HG03097 (cell line): Measurements from ENCODE around the gene IFRD2.
"Not testable (repeated sequence)": the region's sequence is repeated elsewhere in the genome, so short reads cannot be mapped to it uniquely, and the experiment has no call there.

Experiments
- ATAC-seq: cut with Tn5 transposase; IDR thresholded peaks from one replicate; pipeline ENCODE4 v1.9.1; 2021; ENCODE audit not compliant: unreplicated experiment, low FRiP score

IFRD2 gene

GRCh38 chr3:50288387-50289007, 3.7 kb downstream of the IFRD2 start:
- ATAC-seq: no peak

GRCh38 chr3:50287262-50287661, 5.0 kb downstream of the IFRD2 start:
- ATAC-seq: no peak

GRCh38 chr3:50286322-50287227, 5.7 kb downstream of the IFRD2 start:
- no peak for ATAC-seq

- not testable (repeated sequence) for ATAC-seq
Measured at GRCh38 chr3:50284121-50284520, 8.1 kb downstream of the IFRD2 start.

- ATAC-seq: no peak
Measured at GRCh38 chr3:50279255-50280016, 12.8 kb downstream of the IFRD2 start.

GRCh38 chr3:50278880-50279224, 13.4 kb downstream of the IFRD2 start, which contains the start of gene LSMEM2:
Gene LSMEM2, plus strand, starts transcription at chr3:50279087. Its CDS starts 27 bp downstream, at chr3:50279114.
- ATAC-seq: no peak

- no peak for ATAC-seq
Measured at GRCh38 chr3:50278123-50278879, 13.9 kb downstream of the IFRD2 start.

GRCh38 chr3:50276762-50277101, 15.5 kb downstream of the IFRD2 start:
- ATAC-seq: no peak

- no peak for ATAC-seq
Measured at GRCh38 chr3:50275996-50276761, 16.1 kb downstream of the IFRD2 start.

- no peak for ATAC-seq
Measured at GRCh38 chr3:50275141-50275995, 16.9 kb downstream of the IFRD2 start.

- ATAC-seq: no peak
Measured at GRCh38 chr3:50274371-50275104, 17.7 kb downstream of the IFRD2 start.

GRCh38 chr3:50273689-50274065, 18.6 kb downstream of the IFRD2 start:
- ATAC-seq: no peak

GRCh38 chr3:50272911-50273688, 19.1 kb downstream of the IFRD2 start:
- peak; percentile 81 for ATAC-seq

- ATAC-seq: not testable (repeated sequence)
Measured at GRCh38 chr3:50272538-50272910, 19.7 kb downstream of the IFRD2 start.

GRCh38 chr3:50271314-50271936, 20.8 kb downstream of the IFRD2 start:
- no peak for ATAC-seq

GRCh38 chr3:50270422-50271224, 21.6 kb downstream of the IFRD2 start:
- no peak for ATAC-seq
